Mesenchymal stem cell (in vitro differentiated cells and primary cell): ENCODE data around the gene GLRB.

Experiments
- DNase-seq: peaks from one replicate; pipeline ENCODE4 v3.0.0-alpha.2; 2013
- H2AFZ ChIP-seq: one replicate; pipeline ENCODE4 v1.6.1; 2013; ENCODE audit warnings: low read depth, mild to moderate bottlenecking, control low read depth, inconsistent platforms, low read length, moderate library complexity
- H2AK5ac ChIP-seq: 2 replicates; pipeline ENCODE4 v1.6.1; 2013; ENCODE audit warnings: low read length, moderate library complexity, mild to moderate bottlenecking, inconsistent platforms; ENCODE audit not compliant: severe bottlenecking
- H2BK120ac ChIP-seq: one replicate; pipeline ENCODE4 v1.6.1; 2013; ENCODE audit warnings: low read depth, mild to moderate bottlenecking, inconsistent platforms, low read length, moderate library complexity
- H2BK12ac ChIP-seq, 2 experiments: one replicate each; pipeline ENCODE4 v1.6.1; 2013; ENCODE audit warnings: inconsistent platforms in 2 of 2, low read length in 2 of 2, mild to moderate bottlenecking in 2 of 2, moderate library complexity in 2 of 2, control low read depth in 1 of 2
- H2BK15ac ChIP-seq: one replicate; pipeline ENCODE4 v1.6.1; 2013; ENCODE audit warnings: mild to moderate bottlenecking, low read depth, inconsistent platforms; ENCODE audit not compliant: poor library complexity, severe bottlenecking
- H2BK5ac ChIP-seq: 2 replicates; pipeline ENCODE4 v1.6.1; 2013; ENCODE audit warnings: low read depth, mild to moderate bottlenecking, low read length, control low read depth, inconsistent platforms; ENCODE audit not compliant: poor library complexity, severe bottlenecking
- H3K14ac ChIP-seq, 2 experiments: one replicate each; pipeline ENCODE4 v1.6.1; 2013; ENCODE audit warnings: inconsistent platforms in 2 of 2, low read length in 2 of 2, control low read depth in 1 of 2, mild to moderate bottlenecking in 1 of 2, moderate library complexity in 1 of 2
- H3K18ac ChIP-seq, 2 experiments: one replicate each; pipeline ENCODE4 v1.6.1; 2013; ENCODE audit warnings: inconsistent platforms in 2 of 2, low read length in 2 of 2, control low read depth in 1 of 2, low read depth in 1 of 2, mild to moderate bottlenecking in 1 of 2
- H3K23ac ChIP-seq, 2 experiments: one replicate each; pipeline ENCODE4 v1.6.1; 2013; ENCODE audit warnings: inconsistent platforms in 2 of 2, low read length in 2 of 2, mild to moderate bottlenecking in 2 of 2, moderate library complexity in 2 of 2, control low read depth in 1 of 2
- H3K27ac ChIP-seq: 2 replicates; pipeline ENCODE4 v1.5.1; 2013; ENCODE audit warnings: mild to moderate bottlenecking, moderate library complexity, low read length, control low read depth, inconsistent platforms; ENCODE audit not compliant: poor library complexity, severe bottlenecking
- H3K27me3 ChIP-seq, 2 experiments: 2 replicates each; pipeline versions ENCODE4 v1.6.1 to v1.7.0; 2013; ENCODE audit warnings: low read length in 2 of 2, mild to moderate bottlenecking in 2 of 2, moderate library complexity in 2 of 2, control low read depth in 1 of 2, inconsistent platforms in 1 of 2; ENCODE audit not compliant: control insufficient read depth in 1 of 2, insufficient read depth in 1 of 2
- H3K36me3 ChIP-seq, 2 experiments: 2 replicates each; pipeline versions ENCODE4 v1.6.1 to v1.7.0; 2013; ENCODE audit warnings: low read length in 2 of 2, control low read depth in 1 of 2, inconsistent platforms in 1 of 2, low read depth in 1 of 2, mild to moderate bottlenecking in 1 of 2; ENCODE audit not compliant: insufficient read depth in 2 of 2, control insufficient read depth in 1 of 2
- H3K4ac ChIP-seq, 2 experiments: one replicate each; pipeline ENCODE4 v1.6.1; 2013; ENCODE audit warnings: inconsistent platforms in 2 of 2, low read length in 2 of 2, mild to moderate bottlenecking in 2 of 2, moderate library complexity in 2 of 2, control low read depth in 1 of 2, low read depth in 1 of 2
- H3K4me1 ChIP-seq: 2 replicates; pipeline ENCODE4 v1.6.1; 2013; ENCODE audit warnings: low read depth, low read length, control low read depth; ENCODE audit not compliant: control insufficient read depth, insufficient read depth
- H3K4me2 ChIP-seq: 2 replicates; pipeline ENCODE4 v1.6.1; 2013; ENCODE audit warnings: low read length, mild to moderate bottlenecking, inconsistent platforms; ENCODE audit not compliant: poor library complexity, severe bottlenecking
- H3K4me3 ChIP-seq, 2 experiments: 2 replicates each; pipeline versions ENCODE4 v1.5.1 to v1.7.0; 2013; ENCODE audit warnings: low read length in 2 of 2, mild to moderate bottlenecking in 2 of 2, control low read depth in 1 of 2, low read depth in 1 of 2; ENCODE audit not compliant: insufficient read depth in 1 of 2
- H3K79me1 ChIP-seq: replicated peaks from 2 replicates; pipeline ENCODE4 v1.6.1; 2013; ENCODE audit warnings: mild to moderate bottlenecking, control low read depth, low read length, inconsistent platforms; ENCODE audit not compliant: poor library complexity, severe bottlenecking
- H3K9ac ChIP-seq: 2 replicates; pipeline ENCODE4 v1.7.0; 2013; ENCODE audit warnings: mild to moderate bottlenecking, low read length, moderate library complexity
- H3K9me3 ChIP-seq: 2 replicates; pipeline ENCODE4 v1.7.0; 2013; ENCODE audit warnings: mild to moderate bottlenecking, low read length; ENCODE audit not compliant: control insufficient read depth
- H4K8ac ChIP-seq: one replicate; pipeline ENCODE4 v1.6.1; 2013; ENCODE audit warnings: inconsistent platforms, mild to moderate bottlenecking, low read length, moderate library complexity
- H4K91ac ChIP-seq: one replicate; pipeline ENCODE4 v1.6.1; 2013; ENCODE audit warnings: mild to moderate bottlenecking, low read length, inconsistent platforms
- WGBS: methylation state at CpG from one replicate; pipeline ENCODE4 v1.1.7; 2013; ENCODE audit warnings: mixed read lengths; 5-methylcytosine and 5-hydroxymethylcytosine counted together

GLRB gene

GRCh38 chr4:157217708-157218107 is 141.8 kb downstream of the GLRB start:
- Histone ChIP-seq H3K14ac (no peak overlapping the region), H3K79me1 (no peaks in the 10 kb centered on the region), H3K36me3 (no peaks in the 10 kb centered on the region), H3K18ac (no peak overlapping the region), H2AK5ac (no peak overlapping the region), H3K4ac (no peak overlapping the region), H4K91ac (no peak overlapping the region), H3K27me3 (peaks cover 22 to 36% of the 10 kb centered on the region in 2 experiments), H4K8ac (no peak overlapping the region), H3K27ac (no peak overlapping the region), H3K4me2 (no peak overlapping the region), H2BK5ac (no peak overlapping the region), H3K9ac (no peak overlapping the region), H3K4me3 (no peak overlapping the region), H3K23ac (no peak overlapping the region), H2BK12ac (no peak overlapping the region), H2BK15ac (no peak overlapping the region), H3K4me1 (peaks cover 19% of the 10 kb centered on the region), H2AFZ (no peak overlapping the region), H3K9me3 (no peaks in the 10 kb centered on the region), H2BK120ac (no peak overlapping the region)
- WGBS: no CpG with 5 or more reads among the region's 3 CpGs
- peak; percentile 24 for DNase-seq

- DNase-seq: no peak
- Histone ChIP-seq H2BK12ac (no peak overlapping the region), H3K36me3 (no peaks in the 10 kb centered on the region), H3K4me3 (peak overlapping the region; percentile 60 to 66), H2BK5ac (no peak overlapping the region), H3K9me3 (no peaks in the 10 kb centered on the region), H3K27me3 (peaks cover 22 to 53% of the 10 kb centered on the region in 2 experiments), H2AK5ac (no peak overlapping the region), H3K23ac (no peak overlapping the region), H3K27ac (no peak overlapping the region), H3K4me1 (peaks cover 19% of the 10 kb centered on the region), H3K4me2 (peak overlapping the region; percentile 85), H3K9ac (no peak overlapping the region), H3K79me1 (no peaks in the 10 kb centered on the region), H2AFZ (no peak overlapping the region), H2BK120ac (no peak overlapping the region), H2BK15ac (no peak overlapping the region), H3K18ac (no peak overlapping the region), H3K4ac (no peak overlapping the region), H4K8ac (no peak overlapping the region), H4K91ac (no peak overlapping the region), H3K14ac (no peak overlapping the region)
- 36% methylated on average over 16 of the region's 16 CpGs for WGBS
Measured at GRCh38 chr4:157219711-157220370, 143.9 kb downstream of the GLRB start.

GRCh38 chr4:157220371-157220881 is 144.5 kb downstream of the GLRB start, which contains the start of gene GRIA2:
TSS of gene GRIA2 (plus strand) at chr4:157220728. CDS start at chr4:157221043, 315 bp downstream.
- no peak within 1 kb of the TSS for H2BK5ac ChIP-seq
- no peak within 1 kb of the TSS for H2BK15ac ChIP-seq
- H4K91ac ChIP-seq: no peak within 1 kb of the TSS
- H3K4me3 ChIP-seq: peak within 1 kb of the TSS; percentile 60 to 78
- H4K8ac ChIP-seq: no peak within 1 kb of the TSS
- H2AFZ ChIP-seq: no peak within 1 kb of the TSS
- no peaks in the 10 kb centered on the region for H3K9me3 ChIP-seq
- peak within 1 kb of the TSS; percentile 98 for H3K4me2 ChIP-seq
- H2BK120ac ChIP-seq: no peak within 1 kb of the TSS
- H3K27me3 ChIP-seq: peaks cover 22 to 53% of the 10 kb centered on the region in 2 experiments
- 3% methylated on average over 52 of the region's 57 CpGs for WGBS
- H3K4me1 ChIP-seq: peaks cover 19% of the 10 kb centered on the region
- no peak within 1 kb of the TSS for H2AK5ac ChIP-seq
- no peak within 1 kb of the TSS for H3K23ac ChIP-seq
- H3K79me1 ChIP-seq: no peaks in the 10 kb centered on the region
- DNase-seq: peak; percentile 66
- no peak within 1 kb of the TSS for H3K18ac ChIP-seq
- no peak within 1 kb of the TSS for H3K4ac ChIP-seq
- H2BK12ac ChIP-seq: no peak within 1 kb of the TSS
- H3K27ac ChIP-seq: no peak within 1 kb of the TSS
- H3K36me3 ChIP-seq: no peaks in the 10 kb centered on the region
- H3K14ac ChIP-seq: no peak within 1 kb of the TSS
- H3K9ac ChIP-seq: no peak within 1 kb of the TSS

- no peak overlapping the region for H3K9ac ChIP-seq
- no peaks in the 10 kb centered on the region for H3K36me3 ChIP-seq
Measured at GRCh38 chr4:157221426-157221894, 145.5 kb downstream of the GLRB start.

More at GRCh38 chr4:157221426-157221894, 145.5 kb downstream of the GLRB start:
- no peak for DNase-seq
- H3K4ac ChIP-seq: no peak overlapping the region
- H3K9me3 ChIP-seq: no peaks in the 10 kb centered on the region
- H3K4me3 ChIP-seq: peak overlapping the region; percentile 55 to 78
- H4K91ac ChIP-seq: no peak overlapping the region
- H2BK15ac ChIP-seq: no peak overlapping the region
- peaks cover 22 to 52% of the 10 kb centered on the region in 2 experiments for H3K27me3 ChIP-seq
- no peak overlapping the region for H2BK5ac ChIP-seq
- no peaks in the 10 kb centered on the region for H3K79me1 ChIP-seq
- H3K23ac ChIP-seq: no peak overlapping the region
- H2AK5ac ChIP-seq: no peak overlapping the region
- no peak overlapping the region for H3K14ac ChIP-seq
- H3K4me1 ChIP-seq: peaks cover 19% of the 10 kb centered on the region
- H3K27ac ChIP-seq: no peak overlapping the region
- H3K18ac ChIP-seq: peak overlapping the region in 1 of 2 experiments; percentile 38
- no peak overlapping the region for H2BK12ac ChIP-seq
- no peak overlapping the region for H2BK120ac ChIP-seq
- no peak overlapping the region for H2AFZ ChIP-seq
- peak overlapping the region; percentile 98 for H3K4me2 ChIP-seq
- 7% methylated on average over 24 of the region's 24 CpGs for WGBS
- H4K8ac ChIP-seq: no peak overlapping the region
